HepG2 (cell line): ENCODE data around the gene TKTL2. TPM values are rescaled to one million over a fixed set of nuclear protein-coding genes. Genes with fewer than 3 reads are reported as not detected.
A peak's percentile ranks its signal among the peaks of the same experiment; 100 is the strongest.

Source experiments
- ATAC-seq: fragments of 200-7000 bp; cut with Tn5 transposase; 3 replicates; pipeline ENCODE4 v1.9.1; 2020; ENCODE audit warnings: mild to moderate bottlenecking, moderate library complexity
- BruUV-seq: library from RNA; stranded (reverse); fragments of 400-500 nt; replicated peaks from 2 replicates; lab custom pipeline; 2021; lab: Mats Ljungman, UMichigan
- CTCF ChIA-PET: fragments of 300-600 bp; formaldehyde crosslinking; extraction: SDS; loops from one replicate; lab custom pipeline; 2021; ENCODE audit warnings: low total read pairs, inconsistent platforms, low intra/inter-chr PET ratio; lab: Yijun Ruan, JAX
- POLR2A ChIA-PET: fragments of 350-600 bp; sonication (Branson Sonifier 250); formaldehyde crosslinking; loops from one replicate; lab custom pipeline; 2020; ENCODE audit warnings: antibody characterized with exemption, inconsistent platforms; lab: Yijun Ruan, JAX
- DNase-seq: peaks from one replicate; pipeline ENCODE4 v3.0.0-alpha.2; 2015; ENCODE audit warnings: low spot score
- FAIRE-seq: peaks from 3 replicates; lab custom pipeline; 2011; peaks lifted over from hg19 to GRCh38; lab: Jason Lieb, UNC
- H2AFZ ChIP-seq: one replicate; pipeline ENCODE4 v1.6.1; 2011; ENCODE audit warnings: low read length, inconsistent platforms
- H3K27ac ChIP-seq: fragments of 300-600 bp; 3 replicates; pipeline ENCODE4 v1.8.0; 2011; ENCODE audit warnings: mixed run types, mild to moderate bottlenecking, mixed read lengths, low read length, inconsistent platforms; ENCODE audit not compliant: insufficient read depth; ENCODE audit errors: extremely low read length
- H3K27me3 ChIP-seq, 2 experiments: fragments of 200-600 bp in 1 of 2; 2 replicates in 1 of 2; 3 replicates in 1 of 2; pipeline versions ENCODE4 v1.6.0 to v1.8.0; 2011; ENCODE audit warnings: low read length in 2 of 2, mild to moderate bottlenecking in 2 of 2, moderate library complexity in 2 of 2, inconsistent platforms in 1 of 2; ENCODE audit not compliant: insufficient read depth in 2 of 2, control insufficient read depth in 1 of 2
- H3K36me3 ChIP-seq, 2 experiments: fragments of 200-600 bp in 1 of 2; replicated peaks in 1 of 2; 2 replicates in 1 of 2; 3 replicates in 1 of 2; pipeline versions ENCODE4 v1.5.1 to v1.8.0; 2011; ENCODE audit warnings: low read length in 2 of 2, inconsistent platforms in 1 of 2; ENCODE audit not compliant: insufficient read depth in 2 of 2, control insufficient read depth in 1 of 2
- H3K4me1 ChIP-seq: 2 replicates; pipeline ENCODE4 v1.5.1; 2012; ENCODE audit warnings: low read length, inconsistent platforms; ENCODE audit not compliant: insufficient read depth
- H3K4me2 ChIP-seq: 2 replicates; pipeline ENCODE4 v1.6.0; 2011; ENCODE audit warnings: low read depth, low read length, inconsistent platforms
- H3K4me3 ChIP-seq, 3 experiments: fragments of 200-600 bp in 1 of 3; sonication (generic), shearing (Covaris generic) in 1 of 3; replicated peaks in 1 of 3; 2 replicates each; pipeline ENCODE4 v1.5.1; 2011 to 2016; ENCODE audit warnings: low read length in 3 of 3, inconsistent platforms in 2 of 3, low read depth in 2 of 3, mild to moderate bottlenecking in 2 of 3, control low read depth in 1 of 3, mixed read lengths in 1 of 3; ENCODE audit not compliant: insufficient read depth in 1 of 3
- H3K79me2 ChIP-seq: one replicate; pipeline ENCODE4 v1.6.1; 2011; ENCODE audit warnings: low read length, inconsistent platforms; ENCODE audit not compliant: insufficient read depth
- H3K9ac ChIP-seq: 2 replicates; pipeline ENCODE4 v1.6.0; 2011; ENCODE audit warnings: mild to moderate bottlenecking, low read depth, low read length, inconsistent platforms; ENCODE audit not compliant: insufficient read depth
- H3K9me3 ChIP-seq: 2 replicates; pipeline ENCODE4 v1.5.1; 2012; ENCODE audit warnings: mild to moderate bottlenecking, low read length
- H4K20me1 ChIP-seq: 2 replicates; pipeline ENCODE4 v1.6.0; 2011; ENCODE audit warnings: inconsistent platforms, mild to moderate bottlenecking, low read length, moderate library complexity; ENCODE audit not compliant: insufficient read depth
- ARID3A ChIP-seq: IDR thresholded peaks from 2 replicates; pipeline ENCODE4 v1.6.1; 2012; ENCODE audit warnings: low read depth, low read length, improper control_type of control experiment
- CENPT ChIP-seq: sonication (generic); formaldehyde crosslinking; IDR thresholded peaks from 2 replicates; pipeline ENCODE4 v1.8.0; 2022; ENCODE audit warnings: low read depth, mild to moderate bottlenecking, moderate library complexity, missing genetic modification reagents
- ERF ChIP-seq: IDR thresholded peaks from 2 replicates; pipeline ENCODE4 v1.6.1; 2018; ENCODE audit warnings: missing biosample characterization, missing genetic modification reagents
- GATA4 ChIP-seq: sonication (generic); IDR thresholded peaks from 2 replicates; pipeline ENCODE4 v1.6.1; 2016; ENCODE audit warnings: antibody characterized with exemption, low read depth, borderline replicate concordance
- HHEX ChIP-seq: IDR thresholded peaks from 2 replicates; pipeline ENCODE4 v1.6.1; 2016; ENCODE audit warnings: control low read depth
- MLX ChIP-seq: IDR thresholded peaks from 2 replicates; pipeline ENCODE4 v1.6.1; 2016
- MZF1 ChIP-seq: sonication (generic); formaldehyde crosslinking; IDR thresholded peaks from 2 replicates; pipeline ENCODE4 v1.8.1; 2023; ENCODE audit warnings: mild to moderate bottlenecking, missing genetic modification reagents, borderline replicate concordance
- PATZ1 ChIP-seq: sonication (generic); formaldehyde crosslinking; IDR thresholded peaks from 2 replicates; pipeline ENCODE4 v1.4.0; 2020; ENCODE audit warnings: missing genetic modification reagents
- PRDM15 ChIP-seq: sonication (generic); formaldehyde crosslinking; IDR thresholded peaks from 2 replicates; pipeline ENCODE4 v1.4.0; 2020; ENCODE audit warnings: missing genetic modification reagents
- RBM39 ChIP-seq: fragments of 200-400 bp; formaldehyde crosslinking; IDR thresholded peaks from one replicate; pipeline ENCODE4 v1.6.1; 2018; ENCODE audit warnings: antibody characterized with exemption, mild to moderate bottlenecking, low read depth, low read length; ENCODE audit not compliant: poor library complexity, severe bottlenecking
- SATB2 ChIP-seq: sonication (generic); formaldehyde crosslinking; IDR thresholded peaks from 2 replicates; pipeline ENCODE4 v1.5.0; 2020; ENCODE audit warnings: missing genetic modification reagents
- SMC3 ChIP-seq: IDR thresholded peaks from 2 replicates; pipeline ENCODE4 v1.6.1; 2011; ENCODE audit warnings: low read length, improper control_type of control experiment
- STAG1 ChIP-seq: sonication (generic); formaldehyde crosslinking; IDR thresholded peaks from 2 replicates; pipeline ENCODE4 v1.4.0; 2020; ENCODE audit warnings: missing genetic modification reagents
- ZEB1 ChIP-seq: IDR thresholded peaks from 2 replicates; pipeline ENCODE4 v1.6.1; 2012; ENCODE audit warnings: mild to moderate bottlenecking, low read depth, inconsistent platforms; ENCODE audit not compliant: insufficient replicate concordance
- ZNF737 ChIP-seq: sonication (generic); formaldehyde crosslinking; IDR thresholded peaks from 2 replicates; pipeline ENCODE4 v1.5.0; 2020; ENCODE audit warnings: missing genetic modification reagents, mild to moderate bottlenecking, borderline replicate concordance
- ZSCAN12 ChIP-seq: sonication (generic); formaldehyde crosslinking; IDR thresholded peaks from 2 replicates; pipeline ENCODE4 v1.9.0; 2021; ENCODE audit warnings: mild to moderate bottlenecking, missing genetic modification reagents
- WGBS: methylation state at CpG from one replicate; pipeline ENCODE4 v1.1.6; 2017; ENCODE audit warnings: low lambda C conversion rate; 5-methylcytosine and 5-hydroxymethylcytosine counted together
- in situ Hi-C: cut with HindIII; loops from 2 replicates; pipeline ENCODE4 v1.10.0; 2017; ENCODE audit warnings: low pct_unique_long_range_greater_than_20kb; ENCODE audit not compliant: extremely low pct_ligation_motif_present
- intact Hi-C: fragments of 100-400 bp; cut with micrococcal nuclease; formaldehyde crosslinking; loops from one replicate; pipeline ENCODE4 v1.10.0; 2022; ENCODE audit not compliant: unreplicated experiment
- polyA plus RNA-seq, 8 experiments: library from polyadenylated mRNA; depleted of rRNA in 3 of 8; stranded (reverse) in 7 of 8; unstranded in 1 of 8; fragments of >200 nt; fragmentation: Illumina TruSeq in 4 of 8; extraction: Trizol in 4 of 8; gene quantifications; 2 replicates each; pipeline versions ENCODE4 v1.2.1 to v1.2.3, GENCODE V29; 2011 to 2016; ENCODE audit warnings: low read depth in 4 of 8, missing spikeins in 1 of 8, mixed read lengths in 1 of 8; ENCODE audit not compliant: insufficient read depth in 1 of 8
- total RNA-seq, 5 experiments: library from RNA; depleted of rRNA; stranded (reverse); fragments of >200 nt; fragmentation: Illumina TruSeq; extraction: Trizol; gene quantifications; 2 replicates each; pipeline ENCODE4 v1.2.3, GENCODE V29; 2016; ENCODE audit warnings: low read depth in 1 of 5

The TKTL2 gene
- total and polyA plus RNA-seq, 2 of the 13 experiments (the other 11 are each of a cell fraction or from before 2014, with no cell fraction given): not detected

GRCh38 chr4:163484906-163485305 lies 11.4 kb upstream of the TKTL2 start:
- POLR2A ChIA-PET: no interaction called here
- H3K4me1 ChIP-seq: no peaks in the 10 kb centered on the region
- CTCF ChIA-PET: interaction anchor here (1.1 to 2.7 kb wide), 4 partner anchors 60 to 1247 kb away, joined by 4 to 19 read pairs (median 10); no protein-coding TSS in a partner anchor
- H3K27me3 ChIP-seq: no peaks in the 10 kb centered on the region
- WGBS: 4% methylated on average over 4 of the region's 4 CpGs
- H3K27ac ChIP-seq: no peak overlapping the region
- no peaks in the 10 kb centered on the region for H3K9me3 ChIP-seq
- H3K36me3 ChIP-seq: no peaks in the 10 kb centered on the region
- intact Hi-C loops (loop anchor here (1.0 to 2.0 kb wide), 4 partner anchors 59 to 528 kb away; no protein-coding TSS in a partner anchor), in situ Hi-C loops (loop anchor here (5.0 kb wide), 1 partner anchor 62 kb away; no protein-coding TSS in a partner anchor)
- H3K4me3 ChIP-seq: no peak overlapping the region
- no peak overlapping the region for H2AFZ ChIP-seq
- H3K9ac ChIP-seq: no peak overlapping the region
- FAIRE-seq (peak; percentile 48), DNase-seq (peak; percentile 41), ATAC-seq (peak; percentile 81)
- no peaks in the 10 kb centered on the region for H4K20me1 ChIP-seq
- H3K4me2 ChIP-seq: no peak overlapping the region
- H3K79me2 ChIP-seq: no peaks in the 10 kb centered on the region
- no TSS peak for BruUV-seq
- TF ChIP-seq ZEB1 (no peak), STAG1 (CRISPR knock-in tag) (peak; percentile 62), CENPT (CRISPR knock-in tag) (no peak), ARID3A (peak; percentile 50; the same call in 1 of the 2 replicates), SATB2 (CRISPR knock-in tag) (no peak), RBM39 (no peak), ERF (CRISPR knock-in tag) (no peak), HHEX (CRISPR knock-in tag) (no peak), ZSCAN12 (no peak), PRDM15 (CRISPR knock-in tag) (no peak), MLX (CRISPR knock-in tag) (no peak), GATA4 (no peak), ZNF737 (CRISPR knock-in tag) (no peak), SMC3 (peak; percentile 78), MZF1 (CRISPR knock-in tag) (no peak), PATZ1 (CRISPR knock-in tag) (0 out of 2 replicates have a peak, but pooled peaks have one; percentile 22)
